GM12878 (cell line): ENCODE measurements around the gene ANKRD62. TPM values are rescaled to one million over a fixed set of nuclear protein-coding genes. Genes with fewer than 3 reads are reported as not detected.

Source experiments
- ATAC-seq: fragments of 200-7000 bp; cut with Tn5 transposase; 3 replicates; pipeline ENCODE4 v1.9.1; 2020; ENCODE audit warnings: mild to moderate bottlenecking, moderate library complexity
- BruUV-seq: library from RNA; stranded (reverse); fragments of 400-500 nt; replicated peaks from 2 replicates; lab custom pipeline; 2021; lab: Mats Ljungman, UMichigan
- CTCF ChIA-PET: fragments of 300-600 bp; sonication (Branson Sonifier 250); formaldehyde crosslinking; extraction: SDS; loops from one replicate; lab custom pipeline; 2021; ENCODE audit warnings: inconsistent platforms; lab: Yijun Ruan, JAX
- POLR2A ChIA-PET: fragments of 350-600 bp; formaldehyde crosslinking; extraction: SDS; loops from one replicate; lab custom pipeline; 2021; ENCODE audit warnings: inconsistent platforms; lab: Charles Lee
- RAD21 ChIA-PET: fragments of 300-600 bp; sonication (Branson Sonifier 250); formaldehyde crosslinking; loops from one replicate; lab custom pipeline; 2023; ENCODE audit warnings: antibody characterized with exemption; ENCODE audit not compliant: unreplicated experiment; lab: Charles Lee
- SMC1A ChIA-PET: fragments of 300-600 bp; sonication (Branson Sonifier 250); formaldehyde crosslinking; loops from one replicate; lab custom pipeline; 2023; ENCODE audit not compliant: unreplicated experiment, uncharacterized antibody; lab: Charles Lee
- DNase-seq: peaks from one replicate; pipeline ENCODE4 v3.0.0-alpha.2; 2011; ENCODE audit warnings: low read depth, low spot score
- FAIRE-seq: peaks from 3 replicates; lab custom pipeline; 2011; peaks lifted over from hg19 to GRCh38; lab: Jason Lieb, UNC
- H2AFZ ChIP-seq: 2 replicates; pipeline ENCODE4 v1.6.0; 2011; ENCODE audit warnings: low read depth, low read length, control low read depth; ENCODE audit not compliant: control insufficient read depth
- H3K27ac ChIP-seq: 2 replicates; pipeline ENCODE4 v1.5.1; 2011; ENCODE audit warnings: control low read depth; ENCODE audit not compliant: control insufficient read depth, insufficient read depth
- H3K27me3 ChIP-seq, 2 experiments: replicated peaks in 1 of 2; 2 replicates each; pipeline versions ENCODE4 v1.6.0 to v1.6.1; 2011; ENCODE audit warnings: low read length in 1 of 2; ENCODE audit not compliant: control insufficient read depth in 2 of 2, insufficient read depth in 2 of 2
- H3K36me3 ChIP-seq, 2 experiments: 2 replicates each; pipeline ENCODE4 v1.5.1; 2011; ENCODE audit warnings: low read length in 1 of 2; ENCODE audit not compliant: control insufficient read depth in 2 of 2, insufficient read depth in 2 of 2
- H3K4me1 ChIP-seq: 2 replicates; pipeline ENCODE4 v1.6.1; 2011; ENCODE audit warnings: mild to moderate bottlenecking, low read length, moderate library complexity, mixed read lengths; ENCODE audit not compliant: control insufficient read depth, insufficient read depth
- H3K4me2 ChIP-seq: 2 replicates; pipeline ENCODE4 v1.6.0; 2011; ENCODE audit warnings: control low read depth; ENCODE audit not compliant: control insufficient read depth, insufficient read depth
- H3K4me3 ChIP-seq: fragments of 200-600 bp; sonication (generic); 2 replicates; pipeline ENCODE4 v1.5.1; 2016
- H3K79me2 ChIP-seq: 2 replicates; pipeline ENCODE4 v1.6.0; 2011; ENCODE audit warnings: low read length; ENCODE audit not compliant: control insufficient read depth, insufficient read depth
- H3K9ac ChIP-seq: 2 replicates; pipeline ENCODE4 v1.8.0; 2011; ENCODE audit warnings: low read length, control low read depth, mixed read lengths; ENCODE audit not compliant: control insufficient read depth, insufficient read depth
- H3K9me3 ChIP-seq: replicated peaks from 3 replicates; pipeline ENCODE4 v1.5.1; 2011; ENCODE audit warnings: mild to moderate bottlenecking, low read length; ENCODE audit not compliant: control insufficient read depth, insufficient read depth
- H4K20me1 ChIP-seq: 2 replicates; pipeline ENCODE4 v1.6.0; 2011; ENCODE audit not compliant: control insufficient read depth, insufficient read depth
- EP300 ChIP-seq, 2 experiments: fragments of 150-350 bp in 1 of 2; IDR thresholded peaks; 2 replicates each; pipeline ENCODE4 v1.6.1; 2011 to 2012; ENCODE audit warnings: low read depth in 2 of 2, low read length in 2 of 2, borderline replicate concordance in 1 of 2, improper control_type of control experiment in 1 of 2, inconsistent platforms in 1 of 2; ENCODE audit not compliant: control insufficient read depth in 1 of 2
- KDM1A ChIP-seq: fragments of 200-600 bp; sonication (generic); IDR thresholded peaks from 2 replicates; pipeline ENCODE4 v1.6.1; 2016; ENCODE audit warnings: borderline replicate concordance
- NFXL1 ChIP-seq: fragments of 450-650 bp; IDR thresholded peaks from 2 replicates; pipeline ENCODE4 v1.6.1; 2017; ENCODE audit warnings: antibody characterized with exemption, mild to moderate bottlenecking, borderline replicate concordance
- POU2F2 ChIP-seq: IDR thresholded peaks from 3 replicates; pipeline ENCODE4 v1.6.1; 2011; ENCODE audit warnings: low read depth, mild to moderate bottlenecking, low read length, borderline replicate concordance
- USF1 ChIP-seq: IDR thresholded peaks from 2 replicates; pipeline ENCODE4 v1.6.1; 2011; ENCODE audit warnings: borderline replicate concordance, low read depth, mild to moderate bottlenecking, moderate library complexity, mixed read lengths, low read length; ENCODE audit not compliant: insufficient read depth; ENCODE audit errors: extremely low read length
- ZZZ3 ChIP-seq: IDR thresholded peaks from 2 replicates; pipeline ENCODE4 v1.6.1; 2011; ENCODE audit warnings: low read depth; ENCODE audit not compliant: control insufficient read depth, insufficient read length
- WGBS: methylation state at CpG from one replicate; pipeline ENCODE4 v1.1.6; 2016; ENCODE audit warnings: low lambda C conversion rate; ENCODE audit not compliant: insufficient replicate concordance, insufficient coverage; ENCODE audit errors: missing lambda C conversion rate; 5-methylcytosine and 5-hydroxymethylcytosine counted together
- in situ Hi-C: fragments of 300-500 bp; cut with MboI; formaldehyde crosslinking; loops from 9 replicates; pipeline ENCODE4 v1.14.3; 2018; ENCODE audit warnings: mixed read lengths
- intact Hi-C: fragments of 100-400 bp; cut with micrococcal nuclease; formaldehyde crosslinking; loops from one replicate; pipeline ENCODE4 v1.14.2; 2022; ENCODE audit not compliant: unreplicated experiment
- polyA plus RNA-seq, 11 experiments: library from polyadenylated mRNA; depleted of rRNA in 4 of 11; unstranded in 6 of 11; stranded (reverse) in 5 of 11; fragments of >200 nt; fragmentation: Nextera tagmentation in 4 of 11; fragmentation: Illumina TruSeq in 1 of 11; extraction: Ambion mirVana in 4 of 11; extraction: Trizol in 1 of 11; gene quantifications; 1 replicate in 1 of 11; 2 replicates in 10 of 11; pipeline versions ENCODE4 v1.2.1 to v1.2.3, GENCODE V29; 2011 to 2016; ENCODE audit warnings: inconsistent platforms in 2 of 11, missing spikeins in 2 of 11, low read depth in 1 of 11
- total RNA-seq, 4 experiments: library from RNA; depleted of rRNA in 3 of 4; stranded (reverse); fragments of >200 nt in 3 of 4; fragmentation: Illumina TruSeq in 1 of 4; extraction: Trizol in 1 of 4; gene quantifications; 2 replicates each; pipeline versions ENCODE4 v1.2.1 to v1.2.3, GENCODE V29; 2013 to 2021

ANKRD62 gene
- total and polyA plus RNA-seq, 10 of the 15 experiments (the other 5 are each of a cell fraction or from before 2014, with no cell fraction given): not detected

- Histone ChIP-seq H3K9ac (no peak overlapping the region), H4K20me1 (no peaks in the 10 kb centered on the region), H3K79me2 (no peaks in the 10 kb centered on the region), H3K4me2 (no peak overlapping the region), H3K4me3 (no peak overlapping the region), H3K27ac (no peak overlapping the region), H3K9me3 (no peaks in the 10 kb centered on the region), H3K36me3 (no peaks in the 10 kb centered on the region), H3K4me1 (no peaks in the 10 kb centered on the region), H2AFZ (no peak overlapping the region), H3K27me3 (no peaks in the 10 kb centered on the region)
- TF ChIP-seq KDM1A (no peak), ZZZ3 (no peak), NFXL1 (no peak), POU2F2 (no peak), EP300 (IDR thresholded peaks at IDR 0.05; ENCODE audit: borderline replicate concordance in 1 of 2, control insufficient read depth in 1 of 2, low read depth in 2 of 2, low read length in 2 of 2) (no peak), USF1 (no peak)
- ChIA-PET RAD21 (no interaction called here), CTCF (no interaction called here), SMC1A (no interaction called here), POLR2A (no interaction called here)
- ATAC-seq (no peak), DNase-seq (no peak), FAIRE-seq (no peak)
- in situ Hi-C loops: no loop called here
- no TSS peak for BruUV-seq
- WGBS: 36% methylated on average over 6 of the region's 6 CpGs
- intact Hi-C loops: no loop called here
Measured at GRCh38 chr18:12079491-12080237, 14.0 kb upstream of the ANKRD62 start.
